ENCODE data around the gene C10orf143. TPM values are rescaled to one million over a fixed set of nuclear protein-coding genes. Genes with fewer than 3 reads are reported as not detected.

The C10orf143 gene
- total RNA-seq, 2 experiments from 2014 or later = 3.3 to 3.5 TPM

- no peaks in the 10 kb centered on the region for H3K4me1 Mint-ChIP-seq (ENCODE audit: low read depth)
- no peaks in the 10 kb centered on the region for H3K36me3 Mint-ChIP-seq (ENCODE audit: low read depth)
- no peak for DNase-seq
- no peaks in the 10 kb centered on the region for H3K9me3 Mint-ChIP-seq
- CTCF ChIA-PET = no interaction called here
- peaks cover 15% of the 10 kb centered on the region for H3K27me3 Mint-ChIP-seq (ENCODE audit: low read depth)
- no peak overlapping the region for H3K27ac Mint-ChIP-seq
- intact Hi-C loops (cut with micrococcal nuclease) = no loop called here
- H3K4me3 Mint-ChIP-seq = no peak overlapping the region
Observed at GRCh38 chr10:130038611-130039109, 72.0 kb downstream of the C10orf143 start.

DNA sequence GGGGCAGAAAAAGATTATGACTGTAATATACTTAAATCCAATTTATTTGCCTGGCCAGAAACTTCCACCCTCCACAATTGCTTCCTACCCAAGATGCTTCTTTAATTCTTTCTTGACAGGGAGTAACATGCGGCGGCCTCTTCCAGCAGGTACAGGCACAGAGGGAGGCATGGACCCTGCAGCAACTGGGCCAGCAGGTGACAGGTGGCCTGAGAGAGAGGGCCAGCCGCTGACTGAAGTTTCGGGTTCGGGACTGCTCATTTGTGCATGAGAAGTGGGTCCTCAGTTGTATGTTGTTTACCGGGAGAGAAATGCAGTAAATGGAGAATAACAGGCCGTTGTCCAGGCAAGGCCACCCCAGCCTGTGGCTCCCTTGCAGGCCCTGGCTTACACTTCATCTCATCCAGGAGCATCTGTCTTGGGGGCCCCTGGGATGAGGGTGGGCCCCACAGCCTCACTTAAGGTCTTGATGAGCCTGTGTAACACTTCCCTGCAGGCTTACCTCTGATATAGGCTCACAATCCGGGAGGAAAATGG is 72.5 kb downstream of the C10orf143 start:
- intact Hi-C loops (cut with micrococcal nuclease) = no loop called here
- Mint-ChIP-seq H3K36me3 (ENCODE audit: low read depth) (no peaks in the 10 kb centered on the region), H3K27me3 (ENCODE audit: low read depth) (peaks cover 11% of the 10 kb centered on the region), H3K9me3 (no peaks in the 10 kb centered on the region), H3K4me3 (no peak overlapping the region), H3K4me1 (ENCODE audit: low read depth) (no peaks in the 10 kb centered on the region), H3K27ac (no peak overlapping the region)
- CTCF ChIA-PET = no interaction called here
- no peak for DNase-seq

DNA sequence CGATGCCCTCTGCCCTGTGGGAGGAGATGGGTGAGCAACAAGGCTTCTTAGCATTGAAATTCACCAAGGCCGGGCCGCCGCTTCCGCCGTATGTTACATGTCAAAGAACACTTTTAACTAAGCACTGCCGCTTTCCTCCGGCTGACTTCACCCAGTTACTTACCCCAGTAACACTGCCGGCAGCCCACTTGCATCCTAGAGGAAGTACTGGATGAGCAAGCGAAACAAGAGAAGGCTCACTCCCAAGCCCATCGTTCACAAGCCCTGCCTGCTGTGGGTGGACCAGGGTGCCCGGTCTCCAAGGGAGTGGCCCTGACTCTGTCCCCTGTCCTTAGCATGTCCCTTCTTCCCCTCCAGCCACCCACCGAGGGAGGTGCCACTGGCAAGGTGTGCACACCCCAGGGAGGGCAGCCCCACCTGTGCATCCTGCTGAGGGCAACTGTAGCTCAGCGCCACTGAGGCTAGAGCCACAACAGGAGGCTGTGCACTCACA is 73.4 kb downstream of the C10orf143 start:
- intact Hi-C loops (cut with micrococcal nuclease) = no loop called here
- Mint-ChIP-seq H3K36me3 (ENCODE audit: low read depth) (no peaks in the 10 kb centered on the region), H3K4me3 (no peak overlapping the region), H3K27me3 (ENCODE audit: low read depth) (peaks cover 11% of the 10 kb centered on the region), H3K4me1 (ENCODE audit: low read depth) (no peaks in the 10 kb centered on the region), H3K9me3 (no peaks in the 10 kb centered on the region), H3K27ac (no peak overlapping the region)
- CTCF ChIA-PET = no interaction called here
- DNase-seq = no peak

- CTCF ChIA-PET = interaction anchor here (0.8 kb wide), 1 partner anchor 12 kb away, joined by 3 read pairs; no protein-coding TSS in a partner anchor
Observed at GRCh38 chr10:130036296-130037065, 74.1 kb downstream of the C10orf143 start.

GRCh38 chr10:130029209-130029608 is 81.4 kb downstream of the C10orf143 start:
- no peak for DNase-seq
- Mint-ChIP-seq H3K4me3 (no peak overlapping the region), H3K36me3 (ENCODE audit: low read depth) (no peaks in the 10 kb centered on the region), H3K9me3 (no peaks in the 10 kb centered on the region), H3K4me1 (ENCODE audit: low read depth) (no peaks in the 10 kb centered on the region), H3K27ac (no peak overlapping the region), H3K27me3 (ENCODE audit: low read depth) (peaks cover 3% of the 10 kb centered on the region)
- intact Hi-C loops (cut with micrococcal nuclease) = loop anchor here (10.0 kb wide), 1 partner anchor 1516 kb away; no protein-coding TSS in a partner anchor
- CTCF ChIA-PET = no interaction called here

More at GRCh38 chr10:130036296-130037065, 74.1 kb downstream of the C10orf143 start:
- intact Hi-C loops (cut with micrococcal nuclease) = no loop called here
- DNase-seq = no peak
- Mint-ChIP-seq H3K36me3 (ENCODE audit: low read depth) (no peaks in the 10 kb centered on the region), H3K27ac (no peak overlapping the region), H3K27me3 (ENCODE audit: low read depth) (peaks cover 11% of the 10 kb centered on the region), H3K4me1 (ENCODE audit: low read depth) (no peaks in the 10 kb centered on the region), H3K9me3 (no peaks in the 10 kb centered on the region), H3K4me3 (no peak overlapping the region)

GRCh38 chr10:130028465-130028819 is 82.2 kb downstream of the C10orf143 start:
- DNase-seq = no peak
- no peaks in the 10 kb centered on the region for H3K36me3 Mint-ChIP-seq (ENCODE audit: low read depth)
- no peaks in the 10 kb centered on the region for H3K27me3 Mint-ChIP-seq (ENCODE audit: low read depth)
- no peak overlapping the region for H3K4me3 Mint-ChIP-seq
- H3K9me3 Mint-ChIP-seq = no peaks in the 10 kb centered on the region
- intact Hi-C loops (cut with micrococcal nuclease) = loop anchor here (10.0 kb wide), 1 partner anchor 1516 kb away; no protein-coding TSS in a partner anchor
- CTCF ChIA-PET = no interaction called here
- no peaks in the 10 kb centered on the region for H3K4me1 Mint-ChIP-seq (ENCODE audit: low read depth)
- H3K27ac Mint-ChIP-seq = no peak overlapping the region

DNA sequence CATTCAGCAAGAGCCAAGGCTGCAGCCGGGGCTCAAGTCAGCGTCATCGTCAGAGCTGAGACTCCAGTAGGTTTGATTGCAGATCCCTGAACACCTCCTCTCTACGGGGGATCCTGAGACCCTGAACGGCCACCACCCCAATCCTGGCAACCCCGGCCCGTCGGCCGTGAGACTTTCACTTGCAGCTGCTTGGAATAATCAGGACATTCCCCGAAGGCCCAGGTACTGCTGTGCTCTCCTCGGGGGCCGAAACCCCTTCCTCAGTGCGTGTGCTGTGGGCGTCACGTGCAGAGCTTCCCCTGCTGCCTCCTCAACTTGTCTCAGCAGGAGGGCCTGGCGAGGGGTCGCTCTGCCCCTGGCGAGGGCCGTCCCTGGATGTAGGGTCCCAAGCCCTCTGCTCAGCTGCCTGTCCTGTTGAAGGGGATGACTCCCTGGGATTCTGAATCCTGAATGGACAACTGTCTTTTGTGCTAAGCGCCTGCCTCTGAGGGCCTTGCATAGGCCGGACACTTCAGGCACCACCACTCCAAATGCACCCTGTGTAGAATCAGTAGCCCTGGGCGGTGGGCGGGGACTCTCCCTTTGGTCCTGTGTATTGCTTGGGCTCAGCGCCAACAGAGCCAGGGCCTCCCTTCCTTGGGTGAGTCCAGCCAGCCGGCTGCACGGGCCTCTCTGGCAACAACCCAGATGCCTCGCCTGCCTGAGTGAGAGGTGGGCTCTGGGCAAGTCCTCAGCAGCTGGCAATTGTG is 82.7 kb downstream of the C10orf143 start:
- intact Hi-C loops (cut with micrococcal nuclease) = loop anchor here (10.0 kb wide), 1 partner anchor 1517 kb away; no protein-coding TSS in a partner anchor
- CTCF ChIA-PET = no interaction called here
- no peaks in the 10 kb centered on the region for H3K27me3 Mint-ChIP-seq (ENCODE audit: low read depth)

DNA sequence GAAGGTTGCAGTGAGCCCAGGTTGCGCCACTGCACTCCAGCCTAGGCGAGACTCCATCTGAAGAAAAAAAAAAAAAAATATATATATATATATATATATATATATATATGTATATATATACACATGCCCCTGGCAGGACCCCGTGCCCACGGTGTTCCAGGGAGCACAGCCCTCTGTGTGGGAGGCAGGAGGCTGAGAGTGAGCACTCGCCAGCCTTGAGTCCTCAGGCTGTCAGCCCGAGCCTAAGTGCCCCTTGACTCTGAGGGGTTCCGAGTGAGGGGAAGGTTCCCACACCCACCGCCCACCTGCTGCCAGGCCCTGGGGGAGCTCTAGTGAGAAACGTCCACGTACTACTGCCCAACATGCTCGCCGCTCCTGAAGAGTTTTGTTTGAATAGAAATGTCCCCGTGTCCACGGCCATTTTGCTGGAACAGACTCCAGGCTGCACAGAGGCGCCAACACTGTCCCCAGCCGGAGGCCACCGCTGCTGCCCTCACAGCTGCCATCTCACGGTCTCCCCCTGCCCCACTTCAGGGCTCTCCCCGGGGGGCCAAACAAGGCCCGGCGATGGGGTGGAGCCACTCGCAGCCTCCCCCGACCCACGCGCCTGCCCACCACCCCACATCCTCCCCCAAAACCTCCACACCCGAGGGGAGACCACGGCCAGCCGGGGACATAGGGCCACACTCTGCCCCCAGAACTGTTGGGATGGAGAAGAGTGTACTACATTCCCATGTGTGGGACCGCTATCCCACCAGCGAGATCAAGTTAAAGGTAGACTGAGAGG is 83.8 kb downstream of the C10orf143 start:
- no peak overlapping the region for H3K27ac Mint-ChIP-seq
- no peaks in the 10 kb centered on the region for H3K27me3 Mint-ChIP-seq (ENCODE audit: low read depth)
- no peak for DNase-seq
- intact Hi-C loops (cut with micrococcal nuclease) = loop anchor here (10.0 kb wide), 1 partner anchor 1518 kb away; no protein-coding TSS in a partner anchor
- no peaks in the 10 kb centered on the region for H3K9me3 Mint-ChIP-seq
- H3K36me3 Mint-ChIP-seq (ENCODE audit: low read depth) = no peaks in the 10 kb centered on the region
- no peaks in the 10 kb centered on the region for H3K4me1 Mint-ChIP-seq (ENCODE audit: low read depth)
- CTCF ChIA-PET = no interaction called here
- H3K4me3 Mint-ChIP-seq = no peak overlapping the region

More for the DNA sequence above, 82.7 kb downstream of the C10orf143 start:
- H3K4me3 Mint-ChIP-seq = no peak overlapping the region
- no peak overlapping the region for H3K27ac Mint-ChIP-seq
- H3K9me3 Mint-ChIP-seq = no peaks in the 10 kb centered on the region
- H3K36me3 Mint-ChIP-seq (ENCODE audit: low read depth) = no peaks in the 10 kb centered on the region
- no peak for DNase-seq
- no peaks in the 10 kb centered on the region for H3K4me1 Mint-ChIP-seq (ENCODE audit: low read depth)

GRCh38 chr10:130025811-130026485 is 84.7 kb downstream of the C10orf143 start:
- intact Hi-C loops (cut with micrococcal nuclease) = loop anchor here (10.0 kb wide), 1 partner anchor 1519 kb away; no protein-coding TSS in a partner anchor
- Mint-ChIP-seq H3K27ac (no peak overlapping the region), H3K27me3 (ENCODE audit: low read depth) (no peaks in the 10 kb centered on the region), H3K36me3 (ENCODE audit: low read depth) (no peaks in the 10 kb centered on the region), H3K4me3 (no peak overlapping the region), H3K4me1 (ENCODE audit: low read depth) (no peaks in the 10 kb centered on the region), H3K9me3 (no peaks in the 10 kb centered on the region)
- CTCF ChIA-PET = no interaction called here
- no peak for DNase-seq

DNA sequence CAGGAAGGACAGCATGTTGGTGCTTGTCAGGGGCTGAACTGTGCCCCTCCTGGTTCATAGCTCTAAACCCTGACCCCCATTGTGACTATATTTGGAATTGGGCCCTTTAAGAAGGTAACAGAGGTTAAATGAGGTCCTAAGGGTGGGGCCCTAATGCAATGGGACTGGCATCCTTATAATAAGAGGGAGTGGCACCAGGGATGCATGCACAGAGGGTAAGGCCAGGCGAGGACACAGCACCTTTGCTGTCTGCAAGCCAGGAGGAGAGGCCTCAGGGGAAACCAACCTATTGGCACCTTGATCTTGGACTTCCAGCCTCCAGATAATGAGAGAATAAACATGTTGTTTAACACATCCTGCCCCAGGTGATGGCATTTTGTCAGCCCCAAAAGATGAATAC is 85.3 kb downstream of the C10orf143 start:
- H3K9me3 Mint-ChIP-seq = no peaks in the 10 kb centered on the region
- CTCF ChIA-PET = no interaction called here
- no peaks in the 10 kb centered on the region for H3K4me1 Mint-ChIP-seq (ENCODE audit: low read depth)
- H3K27me3 Mint-ChIP-seq (ENCODE audit: low read depth) = no peaks in the 10 kb centered on the region
- H3K27ac Mint-ChIP-seq = no peak overlapping the region
- H3K4me3 Mint-ChIP-seq = no peak overlapping the region
- no peak for DNase-seq
- no peaks in the 10 kb centered on the region for H3K36me3 Mint-ChIP-seq (ENCODE audit: low read depth)
- intact Hi-C loops (cut with micrococcal nuclease) = loop anchor here (10.0 kb wide), 1 partner anchor 1519 kb away; no protein-coding TSS in a partner anchor

- H3K27me3 Mint-ChIP-seq (ENCODE audit: low read depth) = no peaks in the 10 kb centered on the region
- CTCF ChIA-PET = no interaction called here
- intact Hi-C loops (cut with micrococcal nuclease) = loop anchor here (10.0 kb wide), 1 partner anchor 1520 kb away; no protein-coding TSS in a partner anchor
- H3K4me1 Mint-ChIP-seq (ENCODE audit: low read depth) = no peaks in the 10 kb centered on the region
- no peaks in the 10 kb centered on the region for H3K36me3 Mint-ChIP-seq (ENCODE audit: low read depth)
- no peaks in the 10 kb centered on the region for H3K9me3 Mint-ChIP-seq
- no peak overlapping the region for H3K27ac Mint-ChIP-seq
- no peak for DNase-seq
- no peak overlapping the region for H3K4me3 Mint-ChIP-seq
Observed at GRCh38 chr10:130024779-130025325, 85.8 kb downstream of the C10orf143 start.
